ENCODE results near the gene FECH. TPM values are rescaled to one million over a fixed set of nuclear protein-coding genes. Genes with fewer than 3 reads are reported as not detected.
"Not testable (repeated sequence)": the region's sequence is repeated elsewhere in the genome, so short reads cannot be mapped to it uniquely, and the experiment has no call there.

Gene FECH, protein sequence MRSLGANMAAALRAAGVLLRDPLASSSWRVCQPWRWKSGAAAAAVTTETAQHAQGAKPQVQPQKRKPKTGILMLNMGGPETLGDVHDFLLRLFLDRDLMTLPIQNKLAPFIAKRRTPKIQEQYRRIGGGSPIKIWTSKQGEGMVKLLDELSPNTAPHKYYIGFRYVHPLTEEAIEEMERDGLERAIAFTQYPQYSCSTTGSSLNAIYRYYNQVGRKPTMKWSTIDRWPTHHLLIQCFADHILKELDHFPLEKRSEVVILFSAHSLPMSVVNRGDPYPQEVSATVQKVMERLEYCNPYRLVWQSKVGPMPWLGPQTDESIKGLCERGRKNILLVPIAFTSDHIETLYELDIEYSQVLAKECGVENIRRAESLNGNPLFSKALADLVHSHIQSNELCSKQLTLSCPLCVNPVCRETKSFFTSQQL
- polyA plus RNA-seq (2013, experiment 1 of 2; ENCODE audit: insufficient read length): 24.9 TPM
- polyA plus RNA-seq (2013, experiment 2 of 2; ENCODE audit: insufficient read length): 26.4 TPM

DNA sequence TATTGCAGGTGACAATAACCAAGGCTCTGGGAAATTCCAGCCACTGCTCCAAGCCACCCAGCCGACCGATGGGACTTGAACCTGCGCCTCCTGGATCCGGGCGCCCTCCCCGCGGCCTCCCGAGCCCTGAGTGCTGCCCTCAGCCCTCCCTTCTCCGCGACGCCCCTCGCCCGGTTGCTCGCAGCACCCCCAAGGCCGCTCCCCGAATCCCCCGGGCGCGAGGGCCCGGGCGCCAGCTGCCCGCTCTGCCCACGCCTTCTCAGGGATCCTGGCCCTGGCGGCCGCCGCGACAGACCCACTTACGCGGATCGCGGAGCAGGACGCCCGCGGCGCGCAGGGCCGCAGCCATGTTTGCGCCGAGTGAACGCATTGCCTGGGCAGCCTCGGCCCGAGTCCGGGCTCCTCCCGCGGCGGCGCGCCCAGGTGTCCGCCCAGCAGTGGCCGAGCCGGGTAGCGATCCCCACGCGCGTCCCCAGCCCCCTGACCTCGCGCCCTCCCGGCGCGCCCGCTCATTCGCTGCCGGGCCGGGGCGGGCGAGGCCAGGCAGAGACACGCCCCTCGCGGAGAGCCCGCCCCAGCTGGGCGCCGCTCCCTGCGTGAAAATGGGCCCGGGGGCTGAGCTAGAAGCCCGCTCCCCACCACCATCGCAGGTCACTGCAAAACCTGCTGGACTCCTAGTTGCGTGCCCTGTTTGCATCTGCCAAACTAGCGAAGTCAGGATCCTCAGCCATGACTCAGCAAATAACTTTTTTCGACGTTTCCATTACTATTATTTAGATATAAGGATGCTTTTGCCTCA, at the start of gene FECH:
FECH (minus strand) TSS at position 452 of the 799 bp plus-strand sequence; CDS start at position 370, 82 bp downstream.
- peak; percentile 66 for DNase-seq

DNA sequence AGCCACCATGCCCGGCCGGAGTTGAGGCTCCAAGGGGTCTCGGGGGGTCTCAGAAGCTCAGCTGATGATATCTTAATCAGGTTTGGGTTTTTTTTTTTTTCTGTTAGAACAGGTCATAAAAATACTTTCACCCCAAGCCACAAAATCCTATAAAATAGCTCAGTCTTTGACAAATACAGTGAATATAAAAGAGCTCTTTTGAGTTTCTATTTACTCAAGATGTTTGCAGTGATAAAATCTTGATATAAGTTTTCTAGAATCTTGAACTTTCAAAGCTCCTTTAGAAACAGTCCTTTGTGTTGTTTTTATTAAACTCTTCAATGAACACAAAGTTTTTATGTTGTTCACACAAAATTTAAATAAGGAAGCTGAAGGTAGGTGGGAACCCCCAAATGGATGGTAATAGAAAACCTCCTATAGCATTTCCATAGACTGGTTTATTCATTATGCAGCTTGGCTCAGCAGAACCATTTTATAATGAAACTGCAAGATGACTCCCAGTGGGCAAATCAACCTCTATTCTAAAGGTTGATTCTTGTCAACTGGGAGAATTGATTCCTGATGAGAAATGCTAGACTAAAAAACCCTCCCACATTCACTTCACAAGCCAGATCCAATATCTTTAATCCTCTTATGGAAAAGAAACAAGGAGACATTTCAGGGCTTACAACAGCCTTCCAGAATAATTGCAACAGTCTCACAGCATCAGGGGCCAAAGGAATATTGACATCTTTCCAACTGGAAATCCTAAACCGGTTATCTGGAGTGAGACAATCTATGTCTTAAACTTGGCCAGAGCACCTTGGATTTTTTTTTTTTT, 48.7 kb upstream of the FECH start:
- no peak for DNase-seq

DNA sequence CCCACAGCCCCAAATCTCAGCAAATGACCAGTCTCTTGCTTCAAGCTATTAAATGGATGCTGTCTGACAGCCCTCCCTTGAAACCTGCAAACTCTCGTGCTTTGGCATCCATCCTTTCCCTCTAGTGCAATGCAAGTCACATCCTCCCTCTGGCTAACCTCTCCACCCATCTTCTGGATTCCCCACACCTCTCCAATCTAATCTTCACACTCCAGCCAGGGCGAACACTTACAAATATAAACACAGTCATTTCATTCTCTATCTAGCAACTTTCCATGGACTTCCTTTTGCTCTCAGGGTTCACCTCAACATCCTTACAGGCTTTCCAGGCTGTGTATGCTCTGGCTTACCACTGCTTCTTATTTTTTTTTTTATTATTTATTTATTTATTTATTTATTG, 45.2 kb upstream of the FECH start:
- no peak for DNase-seq

DNA sequence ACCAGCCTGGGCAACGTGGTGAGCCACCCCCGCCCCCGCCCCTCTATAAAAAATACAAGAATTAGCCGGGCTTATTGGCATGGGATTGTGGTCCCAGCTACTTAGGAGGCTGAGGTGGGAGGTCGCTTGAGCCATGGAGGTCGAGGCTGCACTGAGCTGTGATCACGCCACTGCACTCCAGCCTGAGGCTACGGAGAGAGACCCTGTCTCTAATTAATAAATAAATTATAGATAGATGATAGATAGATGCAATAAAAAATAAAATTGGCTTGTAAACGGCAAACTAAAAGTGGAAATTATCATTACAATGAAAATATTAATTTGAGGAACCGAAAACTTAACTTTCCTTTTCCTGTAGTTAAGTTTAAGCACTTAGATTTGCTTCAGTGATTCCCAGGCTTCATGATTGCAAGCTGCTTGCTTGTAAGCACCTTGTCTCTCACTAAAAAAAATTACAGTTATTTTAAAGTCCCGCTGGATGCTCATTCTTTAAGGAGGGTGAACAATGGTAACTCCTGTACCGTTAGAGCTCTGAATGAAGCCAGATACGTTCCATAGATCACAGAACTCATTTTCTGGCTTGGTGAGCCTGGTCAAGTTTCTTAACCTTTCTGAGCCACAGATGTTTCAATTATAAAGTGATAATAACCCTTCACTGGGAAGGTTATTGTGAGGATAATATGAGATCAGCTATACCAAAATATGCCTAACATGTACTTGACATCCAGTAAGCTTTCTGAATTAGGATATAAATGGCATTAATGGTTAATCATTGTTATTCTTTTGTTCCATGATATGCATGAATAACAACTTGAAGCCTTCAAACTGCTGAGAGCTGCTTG, 44.5 kb upstream of the FECH start:
- no peak for DNase-seq

DNA sequence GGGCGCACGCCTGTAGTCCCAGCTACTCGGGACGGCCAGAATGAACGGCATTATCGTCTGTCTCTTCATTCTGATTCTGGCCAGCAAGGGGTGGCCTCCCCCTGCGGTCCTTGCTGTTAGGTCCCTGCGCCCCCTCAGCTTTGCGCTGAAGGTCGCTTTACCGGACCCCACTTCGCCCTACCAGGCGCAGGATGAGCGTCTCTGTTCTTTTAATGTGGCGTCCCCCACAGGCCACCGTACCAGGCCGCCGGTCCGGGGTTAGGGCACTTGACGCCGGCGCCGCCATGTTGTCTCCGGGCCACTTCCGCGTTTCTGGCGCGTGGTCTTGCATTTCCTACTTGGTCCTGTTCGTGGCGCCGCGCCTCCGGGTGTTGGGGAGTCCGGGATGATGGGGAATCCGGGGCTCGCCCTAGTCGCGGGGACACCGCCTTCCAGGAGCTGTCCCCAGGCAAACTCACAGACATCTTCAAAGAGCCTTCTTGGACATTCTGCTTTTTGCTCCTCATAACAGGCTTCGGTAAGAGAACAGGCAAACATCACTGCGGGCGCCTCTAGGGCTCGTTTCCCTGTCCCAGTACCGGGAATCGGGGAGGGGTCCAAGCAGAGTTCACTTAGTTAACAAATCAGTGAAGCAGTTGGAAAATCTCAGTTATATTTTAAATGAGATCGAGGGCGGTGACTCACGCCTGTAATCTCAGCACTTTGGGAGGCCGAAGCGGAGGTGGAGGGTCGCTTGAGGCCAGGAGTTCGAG, 43.7 kb upstream of the FECH start:
- peak; percentile 97 for DNase-seq

DNA sequence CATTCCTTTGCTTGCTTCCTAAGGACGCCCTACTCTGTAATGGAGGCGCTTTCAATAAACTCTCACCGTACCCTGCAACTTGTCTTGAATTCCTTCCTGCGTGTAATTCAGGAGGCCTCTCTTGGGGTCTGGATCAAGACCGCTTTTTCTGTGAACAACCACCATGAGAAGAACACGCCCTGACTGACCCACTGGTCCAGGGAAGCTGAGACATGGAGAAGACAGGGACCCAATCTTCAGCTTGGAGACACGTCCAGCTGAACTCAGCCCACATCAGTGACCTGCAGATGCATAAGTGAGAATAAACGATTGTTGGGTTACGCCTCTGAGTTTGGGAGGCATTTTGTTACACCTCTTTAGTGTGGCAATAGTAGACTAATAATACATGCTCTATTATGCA, 42.9 kb upstream of the FECH start:
- DNase-seq: no peak

DNA sequence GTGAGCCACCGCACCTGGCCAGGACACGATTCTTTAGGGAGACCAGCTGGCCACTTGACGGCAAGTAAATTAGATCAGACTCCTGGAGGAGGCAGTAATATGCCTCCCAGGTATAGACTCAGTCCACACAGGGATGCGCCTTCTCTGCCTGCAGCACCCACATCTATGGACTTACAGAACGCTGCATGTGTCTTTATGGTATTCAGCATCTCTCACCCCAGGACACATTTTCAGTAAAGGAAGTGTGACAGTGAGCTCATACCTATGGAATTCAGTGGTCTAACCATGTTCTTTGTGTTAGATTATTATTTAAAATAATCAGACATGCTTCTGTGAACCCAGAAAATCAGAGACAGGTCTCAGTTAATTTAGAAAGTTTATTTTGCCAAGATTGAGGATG, 41.0 kb upstream of the FECH start:
- peak; percentile 73 for DNase-seq

DNA sequence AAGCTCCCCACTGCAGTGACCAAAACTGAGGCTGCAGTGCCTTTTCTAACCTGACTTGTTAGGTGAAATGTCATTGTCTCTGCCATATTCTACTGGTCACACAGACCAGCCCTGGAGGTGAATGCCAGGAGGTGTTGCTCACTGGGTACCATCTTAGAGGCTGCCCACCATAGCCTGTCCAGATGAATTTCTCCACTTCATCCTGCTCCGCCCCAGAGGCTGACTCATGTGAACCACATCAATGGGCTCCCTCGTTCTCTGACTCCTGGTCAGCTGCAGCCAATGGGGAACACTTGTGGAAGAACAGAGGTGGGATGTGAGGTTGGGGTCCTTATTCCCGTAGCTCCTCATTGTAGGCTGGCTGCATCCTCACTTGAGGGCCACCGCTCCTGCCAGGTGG, 38.5 kb upstream of the FECH start:
- DNase-seq: peak; percentile 13

DNA sequence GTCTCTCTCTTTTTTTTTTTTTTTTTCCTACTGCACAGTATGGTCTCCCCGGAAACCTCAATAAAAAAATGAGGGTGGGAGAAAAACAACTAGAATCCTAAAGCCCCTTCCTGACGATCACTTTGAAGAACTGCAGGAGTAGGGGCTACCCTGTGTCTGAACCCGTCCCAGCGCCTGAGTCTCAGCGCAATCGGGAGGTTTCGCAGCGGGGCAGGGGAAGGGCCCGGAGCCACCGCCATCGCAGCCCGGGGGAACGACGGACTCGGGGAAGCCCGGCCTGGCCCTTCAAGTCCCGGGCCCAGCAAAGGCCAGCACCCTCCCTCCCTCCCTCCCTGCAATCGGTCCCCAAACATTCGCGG, 34.7 kb upstream of the FECH start:
- no peak for DNase-seq

DNA sequence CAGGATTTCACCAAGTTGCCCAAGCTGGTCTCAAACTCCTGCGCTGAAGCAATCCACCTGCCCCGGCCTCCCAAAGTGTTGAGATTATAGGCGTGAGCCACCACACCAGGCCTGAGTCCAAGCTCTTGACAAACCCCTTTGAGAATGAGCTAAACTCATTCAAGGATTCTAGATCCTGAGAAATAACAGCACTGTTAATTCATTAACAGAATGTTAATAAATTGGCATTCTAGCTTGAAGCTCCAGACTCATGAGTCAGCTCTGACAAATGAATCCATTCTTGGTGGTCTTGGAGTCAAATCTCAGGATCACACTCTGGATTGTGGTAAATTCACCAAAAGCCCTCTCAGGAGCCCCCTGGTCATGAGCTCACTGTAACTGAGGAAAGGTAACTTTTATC, 33.4 kb upstream of the FECH start:
- DNase-seq: no peak

DNA sequence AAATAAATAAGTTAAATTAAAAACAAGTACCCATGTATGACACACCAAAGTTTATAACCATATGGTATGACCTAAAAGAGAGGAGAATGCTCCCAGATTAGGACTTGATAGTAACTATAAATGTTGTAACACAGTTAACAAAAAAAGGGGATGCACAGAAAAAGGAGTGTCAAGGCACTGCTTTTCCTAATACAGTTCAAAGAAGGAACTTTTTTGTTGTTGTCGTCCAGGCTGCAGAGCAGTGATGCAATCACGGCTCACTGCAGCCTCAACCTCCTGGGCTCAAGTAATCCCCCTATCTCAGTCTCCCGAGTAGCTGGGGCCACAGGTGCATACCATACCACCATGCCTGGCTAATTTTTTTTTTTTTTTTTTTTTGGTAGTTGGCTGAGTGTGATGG, 32.4 kb upstream of the FECH start:
- DNase-seq: no peak

DNA sequence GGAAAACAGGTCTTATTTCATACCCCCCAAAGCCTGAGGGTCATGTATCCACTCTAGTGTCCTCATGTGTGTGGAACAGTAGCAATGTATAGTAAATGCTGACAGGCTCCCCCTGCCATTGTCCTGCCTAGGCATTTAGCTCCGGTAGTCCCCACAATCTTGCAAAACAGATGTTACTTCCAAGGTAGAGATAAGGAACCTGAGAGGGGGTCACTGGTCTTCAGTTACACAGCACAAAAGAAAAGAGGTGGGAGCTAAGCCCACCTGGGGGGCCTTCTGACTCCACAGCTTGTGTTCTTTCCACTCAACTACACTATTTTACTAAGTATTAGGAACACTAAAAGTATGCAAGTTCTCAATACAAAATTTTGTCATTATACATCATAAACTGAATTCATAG, 17.4 kb upstream of the FECH start:
- DNase-seq: no peak

DNA sequence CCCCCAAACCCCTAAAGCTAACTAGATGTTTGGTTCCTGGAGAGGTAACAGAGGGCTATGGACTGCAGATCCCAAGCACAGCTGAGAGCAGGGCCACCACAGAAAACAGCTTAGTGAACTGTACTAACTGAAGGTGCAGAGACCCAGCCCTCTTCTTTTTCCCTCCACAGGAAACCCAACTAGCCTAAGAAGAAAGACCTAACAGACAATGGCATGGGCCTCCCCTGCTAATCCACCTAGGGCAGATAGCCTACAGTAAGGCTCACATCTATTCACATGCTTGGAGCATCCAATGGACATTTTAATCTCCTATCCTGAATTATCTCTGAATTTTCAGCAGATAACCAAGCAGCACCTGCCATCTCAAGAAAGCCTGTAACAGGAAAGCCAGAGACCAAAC, 8.8 kb upstream of the FECH start:
- no peak for DNase-seq

DNA sequence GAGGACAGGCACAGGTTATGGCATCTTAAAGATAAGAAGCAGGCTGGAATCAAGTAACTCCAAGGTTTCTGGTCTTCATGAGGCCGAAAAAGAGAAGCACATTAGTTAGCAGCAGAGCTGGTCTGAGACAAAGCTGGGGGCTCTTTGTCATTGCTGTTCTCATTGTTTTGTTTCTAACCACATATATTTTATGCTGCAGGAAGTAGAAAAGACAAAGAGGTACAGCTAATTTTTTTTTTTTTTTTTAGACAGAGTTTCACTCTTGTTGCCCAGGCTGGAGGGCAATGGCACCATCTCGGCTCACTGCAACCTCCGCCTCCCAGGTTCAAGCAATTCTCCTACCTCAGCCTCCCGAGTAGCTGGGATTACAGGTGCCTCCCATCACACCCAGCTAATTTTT, 6.2 kb upstream of the FECH start:
- not testable (repeated sequence) for DNase-seq

DNA sequence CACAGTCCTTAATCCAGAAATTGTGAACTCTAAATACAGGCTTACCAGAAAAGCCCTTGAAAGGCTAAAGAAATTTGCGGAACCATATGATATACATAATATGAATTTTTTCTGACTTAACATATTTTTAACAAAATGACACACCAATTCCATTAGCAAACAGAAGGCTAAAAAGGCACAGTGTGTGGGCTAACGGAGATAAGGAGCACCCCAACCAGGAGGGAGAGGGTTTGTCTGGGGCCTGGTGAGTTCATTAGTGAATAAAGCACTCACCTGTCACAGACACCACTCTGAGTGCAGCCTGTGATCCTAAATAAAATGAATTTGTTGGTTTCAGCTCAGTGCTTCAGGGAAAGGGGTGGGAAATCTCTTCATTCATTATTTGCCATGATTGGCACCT, 2.7 kb upstream of the FECH start:
- no peak for DNase-seq

DNA sequence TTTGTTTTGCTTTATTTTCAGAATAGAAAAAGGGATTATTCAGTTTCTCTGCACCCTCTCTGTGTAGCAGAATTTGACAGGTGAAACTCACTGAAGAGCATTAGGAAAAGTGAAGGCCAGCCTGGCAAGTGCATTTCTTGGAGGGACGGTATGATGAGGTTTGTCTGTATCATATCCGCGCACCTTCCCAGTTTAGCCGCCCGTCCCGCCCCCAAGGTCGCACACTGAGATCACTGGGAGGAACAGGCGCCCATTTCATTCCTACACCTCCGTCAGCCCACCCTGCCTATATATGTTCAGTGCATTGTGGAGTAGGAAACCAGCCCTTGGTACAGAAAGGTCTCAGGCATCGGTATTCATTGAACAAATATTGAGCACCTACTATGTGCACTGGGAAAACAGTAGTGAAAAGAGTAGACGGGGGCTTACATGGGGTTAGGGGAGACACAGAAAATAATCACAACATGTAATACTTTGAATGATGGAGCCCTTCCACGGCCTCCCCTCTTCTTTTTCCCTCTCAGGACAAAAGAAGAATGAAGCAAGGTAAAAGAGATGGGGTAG, 678 bp upstream of the FECH start:
- no peak for DNase-seq

DNA sequence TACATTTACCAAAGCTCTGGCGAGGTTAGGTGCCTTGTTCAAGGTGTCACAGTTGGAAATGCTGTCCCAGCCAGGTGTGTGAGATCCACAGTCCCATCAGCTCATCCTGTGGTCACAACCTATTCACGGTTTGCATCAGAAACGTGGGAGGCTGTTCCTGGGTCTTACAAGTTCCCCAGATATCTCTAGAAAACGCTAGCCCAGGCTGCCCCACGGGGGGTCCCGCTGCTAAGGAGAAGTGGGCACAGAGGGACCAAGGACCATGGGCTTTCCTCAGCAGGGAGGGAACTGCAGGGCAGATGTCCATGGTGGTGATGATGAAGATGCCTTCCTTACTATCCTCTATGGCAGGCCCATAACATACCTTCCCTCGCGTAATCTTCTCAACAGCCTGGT, 649 bp downstream of the FECH start:
- DNase-seq: no peak

DNA sequence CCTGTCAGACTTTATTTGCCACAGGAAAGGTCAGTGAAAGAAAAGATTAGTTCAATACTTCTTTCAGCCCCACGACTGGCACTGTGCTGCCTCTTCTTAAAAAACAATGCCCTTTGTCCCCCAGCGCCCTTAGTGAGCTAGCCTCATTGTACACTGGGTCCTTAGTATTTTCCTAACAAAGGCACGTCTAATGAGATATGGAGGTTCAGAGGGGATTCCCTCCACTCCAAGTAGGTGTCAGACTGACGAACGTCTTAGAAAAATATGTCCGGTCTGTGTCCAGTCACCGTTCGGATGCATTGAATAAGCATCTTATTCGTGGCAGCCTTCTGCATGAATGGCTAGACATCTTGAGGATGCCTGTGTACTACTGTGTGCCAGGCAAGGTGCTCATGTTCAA, 1.1 kb downstream of the FECH start:
- DNase-seq: no peak

DNA sequence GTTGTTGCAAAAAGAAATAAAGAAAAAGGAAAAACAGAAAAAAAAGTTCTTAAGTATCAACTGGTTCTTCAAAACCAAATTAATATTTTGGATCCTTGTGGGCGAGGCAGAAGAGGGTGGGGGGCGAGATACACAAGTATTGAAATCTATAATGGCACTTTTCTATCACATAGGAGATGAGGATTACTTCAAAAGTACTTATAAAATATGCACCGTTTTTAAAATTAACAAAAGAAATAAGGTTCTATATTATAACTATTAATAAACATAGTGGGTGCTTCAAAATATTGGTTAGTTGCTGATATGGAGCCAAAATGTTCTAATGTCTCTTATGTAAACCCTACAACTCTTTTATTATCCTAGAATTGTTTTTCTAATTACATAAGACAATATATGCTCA, 2.1 kb downstream of the FECH start:
- DNase-seq: no peak

DNA sequence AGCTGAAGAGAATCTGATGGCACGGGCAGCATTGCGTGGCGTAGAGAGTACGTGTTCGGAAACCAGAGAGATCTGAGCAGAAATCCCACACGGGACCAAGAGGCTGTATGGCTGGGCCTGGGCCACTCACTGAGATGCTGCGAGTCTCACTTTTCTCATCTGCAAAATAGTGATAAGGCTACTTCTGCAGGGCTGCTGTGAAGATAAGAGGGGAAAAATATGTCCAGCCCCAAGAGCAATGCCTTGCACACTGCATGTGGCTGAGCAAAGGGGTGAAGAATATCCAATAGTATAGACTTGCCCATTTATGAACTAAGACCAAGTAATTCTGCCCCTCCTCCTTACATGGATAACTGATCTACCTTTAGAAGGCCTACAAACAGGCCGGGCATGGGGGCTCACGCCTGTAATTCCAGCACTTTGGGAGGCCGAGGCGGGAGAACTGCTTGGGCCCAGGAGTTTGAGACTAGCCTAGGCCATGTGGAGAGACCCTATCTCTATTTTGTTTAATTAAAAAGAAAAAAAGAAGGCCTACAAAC, 3.1 kb downstream of the FECH start:
- DNase-seq: no peak

All from fibroblast of skin of scalp (primary cell).